ENCODE results near the gene BTNL9.

DNA sequence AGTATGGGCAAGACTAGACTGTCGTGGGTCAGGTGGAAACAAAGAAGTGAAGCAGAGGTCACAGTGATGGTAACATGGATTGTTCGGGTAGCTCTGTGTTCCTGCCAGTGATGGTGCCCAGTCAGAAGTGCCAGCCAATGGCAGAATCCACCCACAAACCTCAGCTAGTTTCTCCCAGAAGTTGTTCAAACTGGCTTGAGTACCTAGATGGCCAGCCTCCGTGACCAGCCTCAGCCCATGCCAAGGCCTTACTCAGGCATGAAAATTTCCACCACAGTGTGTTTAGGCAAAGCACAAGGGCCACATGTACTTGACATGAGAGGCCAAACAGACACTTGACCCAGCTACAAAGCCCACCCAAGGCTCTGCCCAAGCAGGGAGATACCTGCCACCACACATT, 19.4 kb upstream of the BTNL9 start:
- TF ChIP-seq, protein P1, sequence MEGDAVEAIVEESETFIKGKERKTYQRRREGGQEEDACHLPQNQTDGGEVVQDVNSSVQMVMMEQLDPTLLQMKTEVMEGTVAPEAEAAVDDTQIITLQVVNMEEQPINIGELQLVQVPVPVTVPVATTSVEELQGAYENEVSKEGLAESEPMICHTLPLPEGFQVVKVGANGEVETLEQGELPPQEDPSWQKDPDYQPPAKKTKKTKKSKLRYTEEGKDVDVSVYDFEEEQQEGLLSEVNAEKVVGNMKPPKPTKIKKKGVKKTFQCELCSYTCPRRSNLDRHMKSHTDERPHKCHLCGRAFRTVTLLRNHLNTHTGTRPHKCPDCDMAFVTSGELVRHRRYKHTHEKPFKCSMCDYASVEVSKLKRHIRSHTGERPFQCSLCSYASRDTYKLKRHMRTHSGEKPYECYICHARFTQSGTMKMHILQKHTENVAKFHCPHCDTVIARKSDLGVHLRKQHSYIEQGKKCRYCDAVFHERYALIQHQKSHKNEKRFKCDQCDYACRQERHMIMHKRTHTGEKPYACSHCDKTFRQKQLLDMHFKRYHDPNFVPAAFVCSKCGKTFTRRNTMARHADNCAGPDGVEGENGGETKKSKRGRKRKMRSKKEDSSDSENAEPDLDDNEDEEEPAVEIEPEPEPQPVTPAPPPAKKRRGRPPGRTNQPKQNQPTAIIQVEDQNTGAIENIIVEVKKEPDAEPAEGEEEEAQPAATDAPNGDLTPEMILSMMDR (conservative IDR thresholded peaks at IDR 0.05; ENCODE audit: low read depth, low read length), result no peak
- TF ChIP-seq SMC3 (IDR thresholded peaks at IDR 0.05; ENCODE audit: low read depth, low read length), result no peak
